Ishikawa (cell line): Measurements from ENCODE around the gene MACROD2.

ENCODE experiments used
- TAF1 ChIP-seq: IDR thresholded peaks from 2 replicates; pipeline ENCODE4 v1.6.1; 2012; ENCODE audit warnings: low read depth, mild to moderate bottlenecking
- TF ChIP-seq, protein P1 (sequence below): IDR thresholded peaks from 2 replicates; pipeline ENCODE4 v1.6.1; 2012
- TF ChIP-seq, protein P2 (sequence below): IDR thresholded peaks from 2 replicates; pipeline ENCODE4 v1.6.1; 2012; ENCODE audit warnings: low read depth, mild to moderate bottlenecking

DNA sequence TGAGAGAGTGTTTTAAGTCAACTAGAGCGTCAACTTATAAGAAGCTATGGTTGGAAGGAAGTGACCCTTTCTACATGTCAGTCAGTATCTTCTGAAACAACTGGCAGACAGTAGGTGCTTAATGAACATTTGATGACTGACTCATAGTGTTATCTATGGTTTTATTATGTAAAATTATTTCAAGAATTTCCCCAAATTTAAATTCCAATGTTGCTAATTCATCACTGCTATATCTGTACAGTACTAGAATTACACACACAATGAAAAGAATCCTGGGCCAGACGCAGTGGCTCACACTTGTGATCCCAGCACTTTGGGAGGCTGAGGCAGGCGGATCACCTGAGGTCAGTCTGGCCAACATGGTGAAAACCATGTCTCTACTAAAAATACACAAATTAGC is 1063.5 kb downstream of the MACROD2 start:
- no peak for TF ChIP-seq TAF1
- TF ChIP-seq, protein P1, sequence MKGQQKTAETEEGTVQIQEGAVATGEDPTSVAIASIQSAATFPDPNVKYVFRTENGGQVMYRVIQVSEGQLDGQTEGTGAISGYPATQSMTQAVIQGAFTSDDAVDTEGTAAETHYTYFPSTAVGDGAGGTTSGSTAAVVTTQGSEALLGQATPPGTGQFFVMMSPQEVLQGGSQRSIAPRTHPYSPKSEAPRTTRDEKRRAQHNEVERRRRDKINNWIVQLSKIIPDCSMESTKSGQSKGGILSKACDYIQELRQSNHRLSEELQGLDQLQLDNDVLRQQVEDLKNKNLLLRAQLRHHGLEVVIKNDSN, result no peak
- TF ChIP-seq, protein P2, sequence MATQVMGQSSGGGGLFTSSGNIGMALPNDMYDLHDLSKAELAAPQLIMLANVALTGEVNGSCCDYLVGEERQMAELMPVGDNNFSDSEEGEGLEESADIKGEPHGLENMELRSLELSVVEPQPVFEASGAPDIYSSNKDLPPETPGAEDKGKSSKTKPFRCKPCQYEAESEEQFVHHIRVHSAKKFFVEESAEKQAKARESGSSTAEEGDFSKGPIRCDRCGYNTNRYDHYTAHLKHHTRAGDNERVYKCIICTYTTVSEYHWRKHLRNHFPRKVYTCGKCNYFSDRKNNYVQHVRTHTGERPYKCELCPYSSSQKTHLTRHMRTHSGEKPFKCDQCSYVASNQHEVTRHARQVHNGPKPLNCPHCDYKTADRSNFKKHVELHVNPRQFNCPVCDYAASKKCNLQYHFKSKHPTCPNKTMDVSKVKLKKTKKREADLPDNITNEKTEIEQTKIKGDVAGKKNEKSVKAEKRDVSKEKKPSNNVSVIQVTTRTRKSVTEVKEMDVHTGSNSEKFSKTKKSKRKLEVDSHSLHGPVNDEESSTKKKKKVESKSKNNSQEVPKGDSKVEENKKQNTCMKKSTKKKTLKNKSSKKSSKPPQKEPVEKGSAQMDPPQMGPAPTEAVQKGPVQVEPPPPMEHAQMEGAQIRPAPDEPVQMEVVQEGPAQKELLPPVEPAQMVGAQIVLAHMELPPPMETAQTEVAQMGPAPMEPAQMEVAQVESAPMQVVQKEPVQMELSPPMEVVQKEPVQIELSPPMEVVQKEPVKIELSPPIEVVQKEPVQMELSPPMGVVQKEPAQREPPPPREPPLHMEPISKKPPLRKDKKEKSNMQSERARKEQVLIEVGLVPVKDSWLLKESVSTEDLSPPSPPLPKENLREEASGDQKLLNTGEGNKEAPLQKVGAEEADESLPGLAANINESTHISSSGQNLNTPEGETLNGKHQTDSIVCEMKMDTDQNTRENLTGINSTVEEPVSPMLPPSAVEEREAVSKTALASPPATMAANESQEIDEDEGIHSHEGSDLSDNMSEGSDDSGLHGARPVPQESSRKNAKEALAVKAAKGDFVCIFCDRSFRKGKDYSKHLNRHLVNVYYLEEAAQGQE, result no peak
